HUES48 (cell line): Measurements from ENCODE around the gene BOD1L2.

ENCODE experiments used
- H3K27ac ChIP-seq: one replicate; pipeline ENCODE4 v1.7.0; 2013; ENCODE audit warnings: low read depth, low read length, inconsistent platforms
- H3K27me3 ChIP-seq: 2 replicates; pipeline ENCODE4 v1.6.1; 2013; ENCODE audit warnings: mild to moderate bottlenecking, low read length; ENCODE audit not compliant: control insufficient read depth, insufficient read depth
- H3K36me3 ChIP-seq: 2 replicates; pipeline ENCODE4 v1.6.1; 2013; ENCODE audit warnings: low read length; ENCODE audit not compliant: control insufficient read depth, insufficient read depth
- H3K4me1 ChIP-seq: 2 replicates; pipeline ENCODE4 v1.6.1; 2013; ENCODE audit warnings: mild to moderate bottlenecking, low read length; ENCODE audit not compliant: control insufficient read depth, insufficient read depth
- H3K4me3 ChIP-seq: 2 replicates; pipeline ENCODE4 v1.5.1; 2013; ENCODE audit warnings: mild to moderate bottlenecking, low read depth, low read length
- H3K9ac ChIP-seq: 2 replicates; pipeline ENCODE4 v1.6.1; 2013; ENCODE audit warnings: mild to moderate bottlenecking, low read depth, low read length, moderate library complexity
- H3K9me3 ChIP-seq: 2 replicates; pipeline ENCODE4 v1.6.1; 2013; ENCODE audit warnings: low read length; ENCODE audit not compliant: control insufficient read depth, insufficient read depth

Gene BOD1L2

DNA sequence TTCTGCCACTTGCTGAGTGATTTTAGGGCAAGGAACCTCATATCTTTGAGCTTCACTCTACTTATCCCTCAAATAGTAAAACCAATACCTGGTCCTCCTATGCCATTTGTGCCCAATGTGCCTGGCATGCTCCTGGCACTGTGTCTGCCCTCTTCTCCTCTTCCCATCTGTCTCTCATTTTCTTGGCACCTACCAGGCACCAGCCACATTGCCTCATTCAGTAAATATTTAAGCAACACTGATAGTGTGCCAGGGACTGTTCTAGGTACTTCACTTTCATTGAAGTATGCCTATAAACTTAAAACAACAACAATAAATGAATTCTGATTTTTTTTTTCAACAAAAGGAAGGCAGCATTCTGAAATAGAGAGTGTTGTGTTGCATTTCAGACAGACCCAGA is 15.1 kb upstream of the BOD1L2 start:
- Histone ChIP-seq H3K36me3 (no peaks in the 10 kb centered on the region), H3K4me3 (no peak overlapping the region), H3K4me1 (no peaks in the 10 kb centered on the region)

GRCh38 chr18:57134618-57135135 is 12.2 kb upstream of the BOD1L2 start:
- no peak overlapping the region for H3K4me3 ChIP-seq
- no peaks in the 10 kb centered on the region for H3K4me1 ChIP-seq
- H3K27ac ChIP-seq, result peak overlapping the region; percentile 40
- no peaks in the 10 kb centered on the region for H3K9me3 ChIP-seq
- no peak overlapping the region for H3K9ac ChIP-seq
- no peaks in the 10 kb centered on the region for H3K36me3 ChIP-seq
- no peaks in the 10 kb centered on the region for H3K27me3 ChIP-seq

More for the DNA sequence above, 15.1 kb upstream of the BOD1L2 start:
- Histone ChIP-seq H3K27me3 (no peaks in the 10 kb centered on the region), H3K9ac (no peak overlapping the region), H3K9me3 (no peaks in the 10 kb centered on the region), H3K27ac (no peak overlapping the region)

GRCh38 chr18:57135699-57136098 is 11.2 kb upstream of the BOD1L2 start:
- H3K9me3 ChIP-seq, result no peaks in the 10 kb centered on the region

GRCh38 chr18:57137847-57138246 is 9.0 kb upstream of the BOD1L2 start:
- Histone ChIP-seq H3K9me3 (no peaks in the 10 kb centered on the region), H3K4me1 (no peaks in the 10 kb centered on the region), H3K4me3 (no peak overlapping the region), H3K27me3 (no peaks in the 10 kb centered on the region), H3K36me3 (no peaks in the 10 kb centered on the region), H3K27ac (no peak overlapping the region), H3K9ac (no peak overlapping the region)

More at GRCh38 chr18:57135699-57136098, 11.2 kb upstream of the BOD1L2 start:
- no peaks in the 10 kb centered on the region for H3K27me3 ChIP-seq
- H3K9ac ChIP-seq, result no peak overlapping the region
- H3K36me3 ChIP-seq, result no peaks in the 10 kb centered on the region
- no peaks in the 10 kb centered on the region for H3K4me1 ChIP-seq
- no peak overlapping the region for H3K27ac ChIP-seq
- no peak overlapping the region for H3K4me3 ChIP-seq

- Histone ChIP-seq H3K4me1 (no peaks in the 10 kb centered on the region), H3K36me3 (no peaks in the 10 kb centered on the region), H3K9me3 (no peaks in the 10 kb centered on the region)
Measured at GRCh38 chr18:57141208-57142129, 5.4 kb upstream of the BOD1L2 start.

GRCh38 chr18:57142324-57142723 is 4.6 kb upstream of the BOD1L2 start:
- Histone ChIP-seq H3K4me3 (no peak overlapping the region), H3K27me3 (no peaks in the 10 kb centered on the region), H3K9me3 (no peaks in the 10 kb centered on the region), H3K27ac (peak overlapping the region; percentile 14), H3K9ac (no peak overlapping the region), H3K4me1 (peaks cover 2% of the 10 kb centered on the region; the same call in 1 of the 2 replicates), H3K36me3 (no peaks in the 10 kb centered on the region)

More at GRCh38 chr18:57141208-57142129, 5.4 kb upstream of the BOD1L2 start:
- H3K9ac ChIP-seq, result no peak overlapping the region
- no peaks in the 10 kb centered on the region for H3K27me3 ChIP-seq
- peak overlapping the region; percentile 14 for H3K27ac ChIP-seq
- no peak overlapping the region for H3K4me3 ChIP-seq

DNA sequence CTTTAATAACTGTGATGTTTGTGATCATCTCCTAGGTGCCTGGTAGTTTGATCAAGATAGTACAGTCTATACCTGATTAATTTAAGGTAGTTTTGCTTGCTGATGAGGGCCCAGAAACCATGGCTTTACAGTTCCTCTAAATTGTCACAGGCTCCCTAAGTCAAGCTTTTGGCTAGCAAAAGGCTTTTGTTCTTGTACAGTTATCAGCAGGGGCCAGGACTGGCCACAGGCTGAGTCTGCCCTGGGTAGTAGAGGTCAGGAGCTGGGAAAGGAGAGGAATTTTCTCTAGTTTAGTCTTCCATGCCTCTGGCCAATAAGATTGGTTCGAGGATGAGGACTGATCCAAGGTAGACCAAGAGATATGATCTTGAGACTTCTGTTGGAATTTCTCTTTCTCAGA is 3.6 kb upstream of the BOD1L2 start:
- H3K27ac ChIP-seq, result no peak overlapping the region
- no peak overlapping the region for H3K4me3 ChIP-seq
- H3K9ac ChIP-seq, result no peak overlapping the region
- H3K27me3 ChIP-seq, result no peaks in the 10 kb centered on the region
- H3K4me1 ChIP-seq, result peaks cover 2% of the 10 kb centered on the region; the same call in 1 of the 2 replicates
- H3K9me3 ChIP-seq, result no peaks in the 10 kb centered on the region
- H3K36me3 ChIP-seq, result no peaks in the 10 kb centered on the region

DNA sequence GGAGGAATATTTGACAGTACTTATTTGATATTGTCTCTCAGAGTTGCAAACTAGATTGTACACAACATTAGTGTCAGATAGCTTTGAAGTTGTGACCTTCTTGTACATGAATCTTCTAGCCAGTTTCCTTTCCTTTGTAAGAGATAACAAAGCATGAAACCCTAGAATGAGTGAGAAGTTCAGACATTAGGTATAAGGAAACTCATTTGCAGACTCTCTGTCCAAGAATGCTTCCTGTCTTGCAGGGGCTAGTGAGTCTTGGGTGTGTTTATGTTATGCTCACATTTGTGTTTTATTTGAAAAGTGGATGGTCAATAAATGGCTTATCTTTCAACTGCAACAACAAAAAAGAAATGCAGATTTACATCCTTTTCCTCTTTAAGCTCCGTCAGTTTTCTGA is 1.4 kb downstream of the BOD1L2 start:
- H3K9ac ChIP-seq, result no peak overlapping the region
- H3K4me1 ChIP-seq, result peaks cover 25% of the 10 kb centered on the region
- no peaks in the 10 kb centered on the region for H3K36me3 ChIP-seq
- no peak overlapping the region for H3K27ac ChIP-seq
- H3K4me3 ChIP-seq, result no peak overlapping the region
- no peaks in the 10 kb centered on the region for H3K9me3 ChIP-seq
- H3K27me3 ChIP-seq, result no peaks in the 10 kb centered on the region; the same call in 1 of the 2 replicates

- H3K9me3 ChIP-seq, result no peaks in the 10 kb centered on the region
- no peaks in the 10 kb centered on the region for H3K36me3 ChIP-seq
- H3K27me3 ChIP-seq, result no peaks in the 10 kb centered on the region; the same call in 1 of the 2 replicates
- H3K27ac ChIP-seq, result no peak overlapping the region
- no peak overlapping the region for H3K9ac ChIP-seq
- H3K4me1 ChIP-seq, result peaks cover 25% of the 10 kb centered on the region
- H3K4me3 ChIP-seq, result no peak overlapping the region
Measured at GRCh38 chr18:57149051-57149450, 2.2 kb downstream of the BOD1L2 start.

GRCh38 chr18:57149531-57149930 is 2.6 kb downstream of the BOD1L2 start:
- Histone ChIP-seq H3K9me3 (no peaks in the 10 kb centered on the region), H3K27ac (no peak overlapping the region), H3K27me3 (no peaks in the 10 kb centered on the region; the same call in 1 of the 2 replicates), H3K36me3 (no peaks in the 10 kb centered on the region), H3K9ac (no peak overlapping the region), H3K4me3 (no peak overlapping the region), H3K4me1 (peaks cover 25% of the 10 kb centered on the region)

GRCh38 chr18:57150081-57150480 is 3.2 kb downstream of the BOD1L2 start:
- Histone ChIP-seq H3K36me3 (no peaks in the 10 kb centered on the region), H3K9me3 (no peaks in the 10 kb centered on the region), H3K27me3 (no peaks in the 10 kb centered on the region; the same call in 1 of the 2 replicates), H3K9ac (no peak overlapping the region), H3K27ac (no peak overlapping the region), H3K4me1 (peaks cover 25% of the 10 kb centered on the region), H3K4me3 (no peak overlapping the region)
